ENCODE measurements around the gene NECTIN3. TPM values are rescaled to one million over a fixed set of nuclear protein-coding genes. Genes with fewer than 3 reads are reported as not detected.

NECTIN3 gene
- total RNA-seq, 4 donors from 2014 or later = 4.3 to 9.7 (median 5.8) TPM

DNA sequence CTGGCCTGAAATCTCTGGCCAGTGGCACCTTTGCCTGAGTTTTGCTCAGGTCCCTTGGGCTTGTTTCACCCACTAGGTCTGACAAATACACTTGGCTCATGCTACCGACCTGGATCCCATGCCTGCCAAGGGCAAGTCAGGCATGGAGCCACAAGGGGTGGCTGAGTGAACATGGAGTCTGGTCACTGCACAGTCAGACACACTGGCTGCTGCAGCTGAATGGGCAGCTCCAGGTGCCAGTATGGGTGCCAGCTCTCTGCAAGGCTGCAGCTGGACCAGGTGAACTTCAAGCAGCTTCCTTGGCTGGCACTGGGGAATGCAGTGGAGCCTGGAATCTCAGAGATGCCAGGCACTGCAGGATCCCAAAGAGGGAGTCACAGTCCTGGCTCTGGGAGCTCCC, 170.3 kb downstream of the NECTIN3 start:
- Histone ChIP-seq H3K27me3 (no peaks in the 10 kb centered on the region), H3K4me1 (no peaks in the 10 kb centered on the region), H3K36me3 (no peaks in the 10 kb centered on the region), H3K27ac (no peak overlapping the region), H3K4me3 (no peak overlapping the region), H3K9me3 (no peaks in the 10 kb centered on the region)
- intact Hi-C loops (cut with DNase I; ENCODE audit: low total_unique reads) (no loop called here), in situ Hi-C loops (cut with MboI; ENCODE audit: low sequenced_read_pairs in 4 of 4) (no loop called here)
- DNase-seq (no peak), ATAC-seq (no peak)
- no peak for TF ChIP-seq POLR2A (IDR thresholded peaks at IDR 0.05)
- TF ChIP-seq, protein P1, sequence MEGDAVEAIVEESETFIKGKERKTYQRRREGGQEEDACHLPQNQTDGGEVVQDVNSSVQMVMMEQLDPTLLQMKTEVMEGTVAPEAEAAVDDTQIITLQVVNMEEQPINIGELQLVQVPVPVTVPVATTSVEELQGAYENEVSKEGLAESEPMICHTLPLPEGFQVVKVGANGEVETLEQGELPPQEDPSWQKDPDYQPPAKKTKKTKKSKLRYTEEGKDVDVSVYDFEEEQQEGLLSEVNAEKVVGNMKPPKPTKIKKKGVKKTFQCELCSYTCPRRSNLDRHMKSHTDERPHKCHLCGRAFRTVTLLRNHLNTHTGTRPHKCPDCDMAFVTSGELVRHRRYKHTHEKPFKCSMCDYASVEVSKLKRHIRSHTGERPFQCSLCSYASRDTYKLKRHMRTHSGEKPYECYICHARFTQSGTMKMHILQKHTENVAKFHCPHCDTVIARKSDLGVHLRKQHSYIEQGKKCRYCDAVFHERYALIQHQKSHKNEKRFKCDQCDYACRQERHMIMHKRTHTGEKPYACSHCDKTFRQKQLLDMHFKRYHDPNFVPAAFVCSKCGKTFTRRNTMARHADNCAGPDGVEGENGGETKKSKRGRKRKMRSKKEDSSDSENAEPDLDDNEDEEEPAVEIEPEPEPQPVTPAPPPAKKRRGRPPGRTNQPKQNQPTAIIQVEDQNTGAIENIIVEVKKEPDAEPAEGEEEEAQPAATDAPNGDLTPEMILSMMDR (IDR thresholded peaks at IDR 0.05 in 4 of 5, conservative IDR thresholded peaks at IDR 0.05 in 1 of 5) = no peak

Data from gastrocnemius medialis (tissue), 4 donors.